HG03097 (cell line): ENCODE measurements around the gene USP9X.
A peak's percentile ranks its signal among the peaks of the same experiment; 100 is the strongest.
"Not testable (repeated sequence)": the region's sequence is repeated elsewhere in the genome, so short reads cannot be mapped to it uniquely, and the experiment has no call there.

Source experiments
- ATAC-seq: cut with Tn5 transposase; IDR thresholded peaks from one replicate; pipeline ENCODE4 v1.9.1; 2021; ENCODE audit not compliant: unreplicated experiment, low FRiP score

Gene USP9X

GRCh38 chrX:41085878-41086626, 807 bp downstream of the USP9X start:
- ATAC-seq = peak; percentile 18

DNA sequence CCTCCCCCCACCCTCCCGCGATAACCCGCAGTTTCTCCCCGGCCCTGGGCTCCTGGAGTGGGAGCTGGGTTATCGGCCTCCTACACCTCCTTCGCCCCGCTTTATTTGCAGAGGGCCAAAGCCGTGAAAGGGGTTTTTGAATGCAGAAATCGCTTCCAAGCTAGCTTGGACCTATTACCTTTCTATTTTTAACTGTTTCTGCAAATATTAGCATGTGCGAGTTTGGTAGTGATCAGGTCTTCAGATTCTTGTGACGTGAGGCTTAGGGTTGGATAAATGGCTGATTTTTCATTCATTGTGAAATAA, 1.3 kb downstream of the USP9X start:
- no peak for ATAC-seq

DNA sequence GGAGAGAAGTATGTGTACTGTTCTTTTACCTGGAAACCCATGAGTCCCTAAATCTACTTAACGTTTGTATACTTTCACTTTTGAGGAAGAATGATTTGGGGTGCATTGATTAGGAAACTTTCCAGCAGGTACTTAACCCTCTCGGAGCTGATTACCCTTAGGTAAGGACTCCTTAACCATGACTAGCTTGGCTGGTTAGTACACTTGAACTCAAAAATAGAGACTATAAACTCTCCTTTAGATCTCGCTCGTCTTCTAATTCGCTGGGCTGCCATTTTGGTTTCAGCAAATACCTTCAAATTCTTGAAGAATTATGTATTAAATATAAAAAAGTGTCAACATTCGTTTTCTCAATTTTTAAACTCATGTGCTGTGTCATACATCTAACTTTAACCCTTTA, 2.0 kb downstream of the USP9X start:
- no peak for ATAC-seq

DNA sequence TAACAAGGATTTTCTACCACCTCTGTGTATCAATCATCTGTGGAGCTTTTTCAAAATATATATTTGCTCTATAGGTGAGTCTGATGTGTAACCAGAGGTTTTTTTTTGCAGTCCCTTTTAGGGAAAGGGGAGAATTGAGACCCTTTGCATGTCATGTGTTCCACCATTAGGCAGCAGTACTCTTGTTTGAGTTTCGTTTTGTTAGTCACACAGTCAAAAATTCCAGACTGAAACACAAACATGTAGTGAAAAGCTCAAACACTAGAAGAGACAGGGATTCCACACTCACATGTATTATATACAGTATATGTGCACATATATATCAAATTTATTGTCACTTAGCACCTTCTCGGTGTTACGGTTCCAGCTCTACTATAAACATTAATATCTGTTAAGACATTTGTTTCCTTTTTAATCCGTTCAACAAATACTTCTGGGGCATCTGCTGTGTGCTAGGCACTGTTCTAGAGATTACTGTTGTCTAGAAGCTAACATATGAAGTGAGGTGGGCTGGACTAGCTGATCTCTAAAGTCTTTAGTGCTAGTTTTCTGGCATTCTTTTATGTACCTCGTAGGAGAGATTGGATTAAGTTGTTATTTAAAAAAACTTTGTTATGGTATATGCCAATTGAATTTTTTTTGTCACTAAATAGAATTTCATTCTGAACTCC, 5.5 kb downstream of the USP9X start:
- ATAC-seq = no peak

GRCh38 chrX:41092776-41093175, 7.5 kb downstream of the USP9X start:
- ATAC-seq = no peak

DNA sequence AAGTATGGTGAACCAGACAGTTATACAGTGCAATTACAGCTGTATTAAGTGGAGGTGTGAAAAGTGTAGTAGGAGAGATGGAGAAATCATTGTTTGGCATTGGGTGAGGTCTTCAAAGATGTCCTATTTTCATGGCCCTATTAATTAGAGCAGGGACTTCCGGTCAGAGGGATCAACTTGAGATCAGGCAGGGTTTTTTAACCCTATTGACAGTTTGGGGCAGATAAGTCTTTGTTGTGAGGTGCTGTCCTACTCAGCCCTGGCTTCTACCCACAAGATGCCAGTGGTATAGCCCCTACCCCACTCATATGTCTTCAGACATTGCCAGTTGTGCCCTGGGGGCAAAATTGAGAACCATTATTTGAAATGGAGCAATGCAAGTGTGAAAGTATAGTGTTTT, 9.9 kb downstream of the USP9X start:
- no peak for ATAC-seq

- no peak for ATAC-seq
Measured at GRCh38 chrX:41095908-41096307, 10.7 kb downstream of the USP9X start.

GRCh38 chrX:41096339-41096955, 11.2 kb downstream of the USP9X start:
- ATAC-seq = no peak

DNA sequence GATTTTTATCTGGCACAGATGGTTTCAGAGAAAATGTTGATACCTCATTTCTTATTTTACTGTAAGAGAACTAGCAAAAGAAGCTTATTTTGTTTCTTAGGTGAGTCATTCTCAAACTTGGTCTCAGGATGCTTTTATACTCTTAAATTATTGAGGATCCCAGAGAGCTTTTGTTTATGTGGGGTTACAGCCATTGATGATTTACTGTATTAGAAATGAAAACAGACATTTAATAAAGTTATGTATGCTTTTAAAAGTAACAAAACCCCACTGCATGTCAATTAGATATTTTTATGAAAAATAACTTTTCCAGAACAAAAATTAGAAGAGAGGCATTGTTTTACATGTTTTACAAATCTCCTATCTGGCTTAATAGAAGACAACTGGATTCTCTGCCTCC, 12.1 kb downstream of the USP9X start:
- ATAC-seq = no peak

GRCh38 chrX:41100200-41100599, 15.0 kb downstream of the USP9X start:
- no peak for ATAC-seq

DNA sequence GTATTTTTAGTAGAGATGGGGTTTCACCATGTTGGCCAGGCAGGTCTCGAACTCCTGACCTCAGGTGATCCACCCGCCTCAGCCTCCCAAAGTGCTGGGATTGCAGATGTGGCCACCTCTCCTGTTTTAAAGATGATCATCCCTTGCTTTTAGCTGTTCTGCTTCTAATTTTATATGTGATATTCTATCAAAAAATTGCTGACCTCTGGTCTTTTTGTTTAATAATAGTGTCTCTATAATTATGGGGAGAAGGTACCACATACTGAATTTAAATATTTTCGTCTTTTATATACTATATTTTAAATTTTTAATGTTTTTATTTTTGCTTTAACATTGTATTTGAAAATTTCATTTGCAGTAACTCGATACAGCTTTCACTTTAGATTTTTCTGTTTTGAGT, 15.6 kb downstream of the USP9X start:
- ATAC-seq = no peak

DNA sequence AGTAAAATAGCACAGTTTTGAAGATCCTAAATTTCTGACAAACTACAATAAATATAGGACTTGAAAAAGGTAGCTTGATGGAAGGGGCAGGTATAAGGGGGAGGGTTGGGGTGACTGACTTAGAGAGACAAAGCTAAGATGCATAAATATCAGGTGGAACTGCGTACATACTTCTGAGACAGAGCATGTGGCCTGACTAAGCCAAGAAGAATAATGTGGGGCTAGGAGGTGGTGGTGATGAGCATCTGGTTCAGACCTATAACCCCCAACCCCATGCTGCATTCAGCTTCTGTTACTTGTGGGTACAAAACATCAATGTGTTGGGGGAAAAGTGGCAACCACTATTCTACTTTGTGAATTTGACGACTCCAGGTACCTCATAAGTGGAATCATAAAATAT, 19.8 kb downstream of the USP9X start:
- ATAC-seq = no peak

DNA sequence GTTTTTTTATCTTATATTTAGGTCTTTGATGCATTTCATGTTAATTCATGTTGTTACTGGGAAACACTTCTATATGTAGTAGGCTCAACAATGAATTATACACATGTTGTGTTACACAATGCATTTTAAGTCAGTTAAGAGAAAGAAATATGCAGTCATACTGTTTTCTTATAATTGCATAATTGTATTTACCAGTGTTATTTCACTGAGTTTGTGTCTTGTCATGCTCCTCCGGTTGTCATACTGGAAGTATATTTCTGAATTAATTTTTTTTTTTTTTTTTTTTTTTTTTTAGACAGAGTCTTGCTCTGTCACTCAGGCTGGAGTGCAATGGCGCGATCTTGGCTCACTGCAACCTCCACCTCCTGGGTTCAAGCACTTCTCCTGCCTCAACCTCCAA, 21.0 kb downstream of the USP9X start:
- not testable (repeated sequence) for ATAC-seq

DNA sequence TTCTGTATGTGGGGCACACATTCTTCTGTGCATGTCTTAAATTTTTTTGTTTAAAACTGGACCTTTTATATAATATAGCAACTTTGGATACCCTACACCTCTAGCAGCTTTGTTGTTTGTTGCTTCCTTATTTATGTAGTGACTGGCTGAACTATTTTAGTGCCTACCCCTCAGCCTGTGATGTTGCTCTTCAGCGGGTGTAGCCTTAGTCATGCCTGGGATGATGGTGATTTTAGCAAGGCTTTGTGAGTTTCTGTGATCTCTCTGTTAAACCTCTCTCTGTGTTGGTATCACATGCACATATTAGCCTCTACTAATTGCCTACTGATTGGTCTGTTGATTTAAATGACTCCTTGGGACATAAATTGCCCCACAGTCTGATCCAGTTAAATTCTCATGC, 22.8 kb downstream of the USP9X start:
- no peak for ATAC-seq

GRCh38 chrX:41108463-41109205, 23.4 kb downstream of the USP9X start:
- no peak for ATAC-seq

DNA sequence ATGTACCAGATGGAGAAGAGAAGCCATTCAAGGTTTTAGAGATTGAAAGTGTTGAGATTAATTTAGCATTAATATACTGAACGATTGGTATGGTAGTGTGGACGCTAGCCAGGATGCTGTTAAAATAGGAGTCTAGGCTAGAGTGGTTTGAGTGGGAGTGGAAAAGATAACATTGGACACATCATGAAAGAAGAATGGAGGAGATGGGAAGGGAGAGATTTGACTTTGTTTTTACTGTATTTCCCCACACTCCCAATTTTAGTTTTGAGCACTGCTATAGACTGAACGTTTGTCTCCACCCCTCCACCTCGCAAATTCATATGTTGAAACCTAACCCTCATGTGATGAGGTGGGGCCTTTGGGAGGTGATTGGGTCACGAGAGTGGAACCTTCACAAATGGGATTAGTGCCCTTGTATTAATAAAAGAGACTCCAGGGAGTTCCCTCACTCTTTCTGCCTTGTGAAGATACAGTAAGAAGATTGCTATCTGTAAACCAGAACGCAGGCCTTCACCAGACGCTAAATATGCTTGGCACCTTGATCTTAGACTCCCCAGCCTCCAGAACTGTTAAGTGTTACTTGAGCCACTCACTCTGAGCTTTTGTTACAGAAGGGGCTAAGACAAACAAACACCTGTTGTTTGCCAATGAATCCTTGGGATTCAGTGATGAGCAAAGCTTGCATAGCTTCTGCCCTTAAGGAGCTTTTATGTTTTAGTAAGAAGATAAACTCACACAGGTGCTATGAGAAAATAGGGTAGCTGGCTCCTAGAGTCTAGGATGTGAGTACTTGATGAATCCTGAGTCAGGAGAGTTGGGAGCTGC, 25.8 kb downstream of the USP9X start:
- ATAC-seq = no peak

- not testable (repeated sequence) for ATAC-seq
Measured at GRCh38 chrX:41115104-41115425, 29.8 kb downstream of the USP9X start.

GRCh38 chrX:41116948-41117347, 31.7 kb downstream of the USP9X start:
- peak; percentile 72 for ATAC-seq

- no peak for ATAC-seq
Measured at GRCh38 chrX:41118156-41118555, 32.9 kb downstream of the USP9X start.

DNA sequence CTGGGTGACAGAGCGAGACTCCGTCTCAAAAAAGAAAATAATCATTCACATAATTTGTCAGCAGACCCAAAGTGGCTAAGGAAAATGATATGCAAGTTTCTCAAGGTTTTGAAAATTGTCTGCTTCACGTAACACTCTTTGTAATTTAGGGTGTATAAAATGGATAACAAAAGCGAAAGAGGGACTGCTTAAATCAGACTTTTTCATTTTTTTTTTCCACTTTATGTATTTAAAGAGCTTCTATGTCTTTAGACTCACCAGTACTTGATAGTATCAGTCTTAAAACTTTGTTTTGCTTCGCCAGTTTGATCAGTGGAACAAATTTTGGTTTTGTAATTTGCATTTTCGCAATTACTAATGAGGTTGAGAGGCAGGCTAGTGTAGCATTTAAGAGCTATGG, 34.6 kb downstream of the USP9X start:
- no peak for ATAC-seq

GRCh38 chrX:41121766-41122165, 36.5 kb downstream of the USP9X start:
- no peak for ATAC-seq
